DOHH2 (cell line): ENCODE measurements around the gene IGFLR1.
A peak's percentile ranks its signal among the peaks of the same experiment; 100 is the strongest.

Source experiments
- H3F3A ChIP-seq: fragments of 200-600 bp; sonication (generic), shearing (Covaris generic); 2 replicates; pipeline ENCODE4 v1.6.0; 2016; ENCODE audit warnings: antibody characterized with exemption, mild to moderate bottlenecking; ENCODE audit not compliant: control insufficient read depth, insufficient read depth
- H3K27ac ChIP-seq: fragments of 200-600 bp; sonication (generic); 2 replicates; pipeline ENCODE4 v1.5.1; 2014; ENCODE audit warnings: low read depth, mild to moderate bottlenecking, low read length, moderate library complexity
- H3K27me3 ChIP-seq: fragments of 200-600 bp; sonication (generic); 2 replicates; pipeline ENCODE4 v1.6.1; 2014; ENCODE audit warnings: mild to moderate bottlenecking, low read length, mixed read lengths; ENCODE audit not compliant: control insufficient read depth
- H3K36me3 ChIP-seq: fragments of 200-600 bp; sonication (generic); 2 replicates; pipeline ENCODE4 v1.6.1; 2014; ENCODE audit warnings: mild to moderate bottlenecking, low read length, moderate library complexity, mixed read lengths; ENCODE audit not compliant: control insufficient read depth
- H3K4me1 ChIP-seq: fragments of 200-600 bp; sonication (generic); 2 replicates; pipeline ENCODE4 v1.6.1; 2014; ENCODE audit warnings: mild to moderate bottlenecking, low read length, mixed read lengths; ENCODE audit not compliant: control insufficient read depth
- H3K4me2 ChIP-seq: fragments of 200-600 bp; sonication (generic); 2 replicates; pipeline ENCODE4 v1.6.0; 2014; ENCODE audit warnings: mild to moderate bottlenecking, low read length, moderate library complexity
- H3K4me3 ChIP-seq: fragments of 200-600 bp; sonication (generic); 2 replicates; pipeline ENCODE4 v1.5.1; 2014; ENCODE audit warnings: mild to moderate bottlenecking, low read length, mixed read lengths
- H3K79me2 ChIP-seq: fragments of 200-600 bp; sonication (generic); 2 replicates; pipeline ENCODE4 v1.6.1; 2014; ENCODE audit warnings: mild to moderate bottlenecking, low read length, mixed read lengths; ENCODE audit not compliant: control insufficient read depth
- H3K9me2 ChIP-seq: fragments of 200-600 bp; sonication (generic); replicated peaks from 2 replicates; pipeline ENCODE4 v1.6.1; 2014; ENCODE audit warnings: mild to moderate bottlenecking, low read length, mixed read lengths; ENCODE audit not compliant: control insufficient read depth
- H3K9me3 ChIP-seq: fragments of 200-600 bp; sonication (generic); 2 replicates; pipeline ENCODE4 v1.6.1; 2014; ENCODE audit warnings: antibody characterized with exemption, low read length, mixed read lengths; ENCODE audit not compliant: control insufficient read depth, insufficient read depth
- H4K20me1 ChIP-seq: fragments of 200-600 bp; sonication (generic); 2 replicates; pipeline ENCODE4 v1.6.0; 2014; ENCODE audit warnings: low read depth, mild to moderate bottlenecking, antibody characterized with exemption, low read length, moderate library complexity; ENCODE audit not compliant: control insufficient read depth, insufficient read depth
- EZH2phosphoT487 ChIP-seq: fragments of 200-600 bp; sonication (generic); IDR thresholded peaks from 2 replicates; pipeline ENCODE4 v1.6.1; 2017; ENCODE audit warnings: borderline replicate concordance, mild to moderate bottlenecking, antibody characterized with exemption, low read length, moderate library complexity, mixed read lengths
- TF ChIP-seq, protein P1 (sequence below): fragments of 200-600 bp; sonication (generic); IDR thresholded peaks from one replicate; pipeline ENCODE4 v1.5.1; 2014; ENCODE audit warnings: antibody characterized with exemption, mild to moderate bottlenecking, low read depth, low read length; ENCODE audit not compliant: poor library complexity, severe bottlenecking

Gene IGFLR1

DNA sequence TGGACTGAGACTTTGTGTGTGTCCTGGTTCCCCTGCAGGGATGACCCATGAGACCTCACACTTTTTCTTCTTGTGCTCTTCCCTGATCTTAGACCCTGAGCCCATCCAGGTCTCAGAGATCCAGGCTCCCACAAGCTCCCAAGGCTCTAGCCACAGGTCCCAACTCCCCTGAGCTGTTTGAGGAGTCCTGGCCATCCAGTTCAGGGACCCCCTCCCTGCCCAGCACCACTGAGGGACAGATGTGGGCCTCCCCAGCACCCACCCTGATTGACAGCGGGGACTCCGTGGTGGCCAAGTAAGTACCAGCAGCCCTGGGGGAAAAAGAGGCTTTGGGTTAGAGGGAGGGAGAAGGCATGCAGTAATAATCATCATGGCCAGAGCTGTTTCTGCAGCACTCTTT lies 17.4 kb upstream of the IGFLR1 start:
- TF ChIP-seq, protein P1, sequence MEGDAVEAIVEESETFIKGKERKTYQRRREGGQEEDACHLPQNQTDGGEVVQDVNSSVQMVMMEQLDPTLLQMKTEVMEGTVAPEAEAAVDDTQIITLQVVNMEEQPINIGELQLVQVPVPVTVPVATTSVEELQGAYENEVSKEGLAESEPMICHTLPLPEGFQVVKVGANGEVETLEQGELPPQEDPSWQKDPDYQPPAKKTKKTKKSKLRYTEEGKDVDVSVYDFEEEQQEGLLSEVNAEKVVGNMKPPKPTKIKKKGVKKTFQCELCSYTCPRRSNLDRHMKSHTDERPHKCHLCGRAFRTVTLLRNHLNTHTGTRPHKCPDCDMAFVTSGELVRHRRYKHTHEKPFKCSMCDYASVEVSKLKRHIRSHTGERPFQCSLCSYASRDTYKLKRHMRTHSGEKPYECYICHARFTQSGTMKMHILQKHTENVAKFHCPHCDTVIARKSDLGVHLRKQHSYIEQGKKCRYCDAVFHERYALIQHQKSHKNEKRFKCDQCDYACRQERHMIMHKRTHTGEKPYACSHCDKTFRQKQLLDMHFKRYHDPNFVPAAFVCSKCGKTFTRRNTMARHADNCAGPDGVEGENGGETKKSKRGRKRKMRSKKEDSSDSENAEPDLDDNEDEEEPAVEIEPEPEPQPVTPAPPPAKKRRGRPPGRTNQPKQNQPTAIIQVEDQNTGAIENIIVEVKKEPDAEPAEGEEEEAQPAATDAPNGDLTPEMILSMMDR, result no peak
- no peak for TF ChIP-seq EZH2phosphoT487
- Histone ChIP-seq H3K27me3 (no peaks in the 10 kb centered on the region), H4K20me1 (0 out of 2 replicates have a peak, but pooled peaks cover 4% of the 10 kb centered on the region), H3F3A (no peaks in the 10 kb centered on the region), H3K4me1 (peaks cover 21% of the 10 kb centered on the region), H3K27ac (no peak overlapping the region), H3K36me3 (peaks cover 27% of the 10 kb centered on the region), H3K4me3 (0 out of 2 replicates have a peak overlapping the region, but pooled peaks have one; percentile 80), H3K79me2 (peaks cover 31% of the 10 kb centered on the region), H3K9me2 (no peaks in the 10 kb centered on the region), H3K4me2 (peak overlapping the region; percentile 14; the same call in 1 of the 2 replicates), H3K9me3 (no peaks in the 10 kb centered on the region)

DNA sequence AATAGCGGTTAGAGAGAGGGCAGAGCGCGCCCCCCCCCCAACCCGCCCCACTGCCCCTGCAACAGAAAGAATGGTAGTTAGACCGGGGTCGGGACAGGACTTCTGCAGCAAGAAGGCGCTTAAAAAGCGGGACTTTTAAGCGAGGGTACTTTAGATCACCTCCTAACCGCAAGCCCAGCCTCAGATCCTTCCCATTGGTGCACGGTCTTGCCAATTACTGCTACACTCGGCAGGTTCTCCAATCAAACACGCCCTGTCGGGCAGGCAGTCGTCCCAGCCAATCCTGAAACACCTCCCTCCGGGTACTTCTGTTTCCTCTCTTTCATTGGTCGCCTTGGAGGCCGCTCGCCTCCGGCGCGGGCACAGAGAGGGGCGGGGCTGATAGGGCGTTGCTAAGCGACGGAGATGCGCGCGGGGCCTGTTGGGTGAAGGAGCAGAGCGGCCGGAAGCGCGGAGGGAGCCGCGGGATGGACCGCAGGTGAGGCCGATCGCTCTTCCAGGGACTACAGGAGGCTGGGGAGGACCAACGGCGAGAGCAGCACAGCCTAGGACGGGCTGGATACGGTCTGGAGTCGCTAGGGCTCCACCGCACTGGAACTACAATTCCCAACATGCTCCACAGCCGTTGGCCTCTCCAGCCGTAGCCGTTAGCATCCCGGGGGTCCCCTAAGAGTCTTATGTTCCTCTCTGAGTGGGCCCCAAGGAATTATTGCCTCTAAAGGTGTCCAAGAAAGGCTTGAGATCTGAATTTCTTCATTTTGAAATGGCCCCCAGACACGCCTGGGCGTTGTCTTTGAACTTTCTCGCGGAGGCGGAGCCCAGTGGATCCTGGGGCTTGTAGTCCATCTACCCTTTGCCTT lies 15.7 kb upstream of the IGFLR1 start, which contains the start of gene PROSER3:
Gene PROSER3, plus strand, starts transcription at position 428 of the 860 bp plus-strand sequence. Its CDS starts 40 bp downstream, at position 468.
- no peak for TF ChIP-seq EZH2phosphoT487
- TF ChIP-seq, protein P1, result no peak
- Histone ChIP-seq H3K9me3 (no peaks in the 10 kb centered on the region), H3K4me1 (peaks cover 21% of the 10 kb centered on the region), H3K27ac (peak within 1 kb of the TSS; percentile 75), H3K4me3 (peak within 1 kb of the TSS; percentile 80), H3F3A (no peaks in the 10 kb centered on the region), H3K4me2 (peak within 1 kb of the TSS; percentile 93), H3K36me3 (peaks cover 25% of the 10 kb centered on the region), H4K20me1 (0 out of 2 replicates have a peak, but pooled peaks cover 4% of the 10 kb centered on the region), H3K9me2 (no peaks in the 10 kb centered on the region), H3K79me2 (peaks cover 31% of the 10 kb centered on the region), H3K27me3 (no peaks in the 10 kb centered on the region)

DNA sequence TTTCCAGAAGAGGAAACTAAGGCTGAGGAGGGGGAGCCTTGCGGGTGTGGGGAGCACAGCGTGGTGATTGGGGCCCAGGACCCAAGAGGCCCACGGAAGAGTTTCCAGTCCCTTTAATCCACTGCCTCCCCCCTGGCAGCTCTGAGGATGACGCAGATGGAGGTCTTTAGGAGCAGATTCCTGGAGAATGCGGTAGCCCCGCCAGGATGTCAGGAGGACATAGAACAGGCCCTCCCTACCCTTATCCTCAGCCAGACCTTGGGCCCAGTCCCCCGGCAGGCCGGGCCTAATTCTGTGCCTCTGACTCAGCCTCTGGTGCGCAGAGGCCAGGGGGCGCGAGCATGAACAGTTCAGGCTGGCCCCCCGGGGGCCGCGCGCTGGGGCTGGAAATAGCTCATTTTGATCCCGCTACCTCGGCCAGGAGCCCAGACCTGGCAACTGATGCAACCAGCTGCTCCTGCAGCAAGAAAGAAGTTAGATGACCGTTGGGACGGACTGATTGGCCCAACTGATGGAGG lies 15.0 kb upstream of the IGFLR1 start:
- peak overlapping the region; percentile 80 for H3K4me3 ChIP-seq
- H4K20me1 ChIP-seq, result 0 out of 2 replicates have a peak, but pooled peaks cover 4% of the 10 kb centered on the region
- H3K9me2 ChIP-seq, result no peaks in the 10 kb centered on the region
- no peaks in the 10 kb centered on the region for H3K9me3 ChIP-seq
- H3K4me2 ChIP-seq, result peak overlapping the region; percentile 93
- no peaks in the 10 kb centered on the region for H3K27me3 ChIP-seq
- no peaks in the 10 kb centered on the region for H3F3A ChIP-seq
- peak overlapping the region; percentile 66 for H3K27ac ChIP-seq
- H3K36me3 ChIP-seq, result peaks cover 24% of the 10 kb centered on the region
- peaks cover 21% of the 10 kb centered on the region for H3K4me1 ChIP-seq
- H3K79me2 ChIP-seq, result peaks cover 31% of the 10 kb centered on the region
- TF ChIP-seq, protein P1, result no peak
- TF ChIP-seq EZH2phosphoT487, result no peak
